Thyroid gland (tissue), 4 donors: Measurements from ENCODE around the gene KIAA1755. TPM values are rescaled to one million over a fixed set of nuclear protein-coding genes. Genes with fewer than 3 reads are reported as not detected.
A peak's percentile ranks its signal among the peaks of the same experiment; 100 is the strongest.

ENCODE experiments used
- DNase-seq, 2 donors: peaks; one replicate each; pipeline ENCODE4 v3.0.0-alpha.2; 2019
- H3K27ac ChIP-seq, 3 donors: fragments of 200-600 bp; sonication (generic); 1 replicate in 2 of 3; 2 replicates in 1 of 3; pipeline ENCODE4 v1.5.1; 2016 to 2019; ENCODE audit warnings: mild to moderate bottlenecking in 1 of 3, moderate library complexity in 1 of 3
- H3K27me3 ChIP-seq: fragments of 200-600 bp; sonication (generic); one replicate; pipeline ENCODE4 v1.5.1; 2019
- H3K36me3 ChIP-seq, 2 donors: fragments of 200-600 bp; sonication (generic); one replicate each; pipeline ENCODE4 v1.5.1; 2016 to 2019
- H3K4me1 ChIP-seq, 2 donors: fragments of 200-600 bp; sonication (generic); one replicate each; pipeline ENCODE4 v1.5.1; 2017 to 2019
- H3K4me3 ChIP-seq, 3 donors: fragments of 200-600 bp; sonication (generic); replicated peaks in 1 of 3; 1 replicate in 2 of 3; 2 replicates in 1 of 3; pipeline ENCODE4 v1.5.1; 2016; ENCODE audit warnings: mild to moderate bottlenecking in 1 of 3
- H3K9me3 ChIP-seq: fragments of 200-600 bp; sonication (generic); one replicate; pipeline ENCODE4 v1.5.1; 2017
- POLR2A ChIP-seq, 2 donors: fragments of 450-650 bp; IDR thresholded peaks; one replicate each; pipeline ENCODE4 v1.6.1; 2017; ENCODE audit warnings: antibody characterized with exemption in 2 of 2, mild to moderate bottlenecking in 2 of 2, moderate library complexity in 1 of 2
- WGBS, 2 donors: methylation state at CpG; one replicate each; pipeline ENCODE4 v1.1.5; 2017; 5-methylcytosine and 5-hydroxymethylcytosine counted together
- intact Hi-C: fragments of 100-400 bp; cut with DNase I; formaldehyde crosslinking; loops from one replicate; pipeline ENCODE4 v1.15.1; 2023
- total RNA-seq, 4 donors: library from RNA; depleted of rRNA; stranded (reverse); fragments of >200 nt; gene quantifications; one replicate each; pipeline ENCODE4 v1.2.3, GENCODE V29; 2016
- TF ChIP-seq, protein P1 (sequence below), 6 experiments: fragments of 200-600 bp in 3 of 6; fragments of 450-650 bp in 3 of 6; sonication (generic) in 3 of 6; IDR thresholded peaks; one replicate each; pipeline ENCODE4 v1.5.1; 2016 to 2019; ENCODE audit warnings: antibody characterized with exemption in 6 of 6, mild to moderate bottlenecking in 2 of 6, inconsistent platforms in 1 of 6, moderate library complexity in 1 of 6

Gene KIAA1755
- total RNA-seq, 4 donors from 2014 or later = 1.0 to 5.5 (median 1.7) TPM

DNA sequence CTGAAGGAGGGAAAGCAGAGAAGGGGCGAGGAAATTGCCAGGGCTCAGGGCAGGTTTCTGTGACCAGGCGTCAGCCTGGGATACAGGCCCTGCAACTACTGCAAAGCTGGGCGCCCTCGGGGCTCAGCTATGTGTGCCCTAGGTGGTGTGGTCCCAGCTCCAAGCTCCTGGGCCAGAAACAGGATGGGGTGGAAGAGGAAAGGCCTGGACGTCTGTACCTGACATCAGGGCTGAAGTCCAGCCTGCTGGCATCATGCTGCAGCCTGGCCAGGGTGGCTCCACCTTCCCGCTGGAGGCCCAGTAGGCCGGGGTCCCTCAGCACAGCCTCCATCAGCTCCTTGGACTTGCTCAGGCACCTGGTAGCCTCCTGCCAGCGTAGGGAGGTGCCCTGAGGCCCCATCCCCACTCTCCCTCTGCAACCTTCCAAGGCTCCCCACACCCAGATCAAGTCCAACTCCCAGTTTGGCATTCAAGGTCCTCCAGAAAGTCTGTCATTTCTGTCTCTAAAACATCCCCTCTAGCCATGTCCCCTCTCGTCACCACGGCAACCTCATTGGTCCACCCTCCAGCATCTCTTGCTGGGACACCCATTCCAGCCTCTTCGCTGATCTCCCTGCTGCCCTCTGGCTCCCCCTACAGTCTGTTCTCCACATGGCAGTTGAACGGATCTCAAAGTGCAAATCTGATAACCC, 38.2 kb downstream of the KIAA1755 start:
- Histone ChIP-seq H3K27ac (no peak overlapping the region), H3K36me3 (no peaks in the 10 kb centered on the region), H3K27me3 (no peaks in the 10 kb centered on the region), H3K4me1 (peaks cover 0 to 3% of the 10 kb centered on the region in 2 donors), H3K9me3 (no peaks in the 10 kb centered on the region), H3K4me3 (no peak overlapping the region)
- no peak for TF ChIP-seq POLR2A (IDR thresholded peaks at IDR 0.05)
- TF ChIP-seq, protein P1, sequence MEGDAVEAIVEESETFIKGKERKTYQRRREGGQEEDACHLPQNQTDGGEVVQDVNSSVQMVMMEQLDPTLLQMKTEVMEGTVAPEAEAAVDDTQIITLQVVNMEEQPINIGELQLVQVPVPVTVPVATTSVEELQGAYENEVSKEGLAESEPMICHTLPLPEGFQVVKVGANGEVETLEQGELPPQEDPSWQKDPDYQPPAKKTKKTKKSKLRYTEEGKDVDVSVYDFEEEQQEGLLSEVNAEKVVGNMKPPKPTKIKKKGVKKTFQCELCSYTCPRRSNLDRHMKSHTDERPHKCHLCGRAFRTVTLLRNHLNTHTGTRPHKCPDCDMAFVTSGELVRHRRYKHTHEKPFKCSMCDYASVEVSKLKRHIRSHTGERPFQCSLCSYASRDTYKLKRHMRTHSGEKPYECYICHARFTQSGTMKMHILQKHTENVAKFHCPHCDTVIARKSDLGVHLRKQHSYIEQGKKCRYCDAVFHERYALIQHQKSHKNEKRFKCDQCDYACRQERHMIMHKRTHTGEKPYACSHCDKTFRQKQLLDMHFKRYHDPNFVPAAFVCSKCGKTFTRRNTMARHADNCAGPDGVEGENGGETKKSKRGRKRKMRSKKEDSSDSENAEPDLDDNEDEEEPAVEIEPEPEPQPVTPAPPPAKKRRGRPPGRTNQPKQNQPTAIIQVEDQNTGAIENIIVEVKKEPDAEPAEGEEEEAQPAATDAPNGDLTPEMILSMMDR (IDR thresholded peaks at IDR 0.05) = peak; percentile 49 to 80 (median 58)
- WGBS, 2 donors = 57 to 60% methylated on average over 11 of the region's 12 CpGs
- intact Hi-C loops = loop anchor here (2.0 kb wide), 1 partner anchor 166 kb away; no protein-coding TSS in a partner anchor
- peak; percentile 42 to 49 for DNase-seq

DNA sequence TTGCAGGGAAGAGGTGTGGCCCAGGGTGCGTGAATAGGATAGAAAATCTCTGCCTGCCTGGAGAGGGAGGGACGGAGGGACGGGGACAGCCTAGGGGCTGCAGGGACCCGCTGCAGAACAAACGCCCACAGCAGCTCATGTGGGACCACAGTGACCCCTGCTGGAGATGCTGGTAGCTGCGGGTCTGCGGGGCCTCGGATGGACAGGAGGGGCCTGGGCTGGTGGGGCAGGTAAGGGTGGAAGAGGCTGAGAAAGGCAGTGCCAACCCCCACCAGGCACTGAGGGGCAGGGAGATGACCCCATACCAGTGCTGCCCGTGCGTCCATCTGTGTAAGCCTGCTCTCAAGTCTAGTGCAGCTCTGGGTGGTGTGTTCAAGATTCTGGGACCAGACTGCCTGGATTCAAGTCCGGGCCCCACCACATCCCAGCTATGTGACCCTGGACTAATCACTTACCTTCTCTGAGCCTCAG, 39.4 kb downstream of the KIAA1755 start:
- Histone ChIP-seq H3K27ac (no peak overlapping the region), H3K9me3 (no peaks in the 10 kb centered on the region), H3K4me3 (no peak overlapping the region), H3K4me1 (peaks cover 0 to 3% of the 10 kb centered on the region in 2 donors), H3K36me3 (no peaks in the 10 kb centered on the region), H3K27me3 (no peaks in the 10 kb centered on the region)
- intact Hi-C loops = no loop called here
- 12 to 13% methylated on average over 11 of the region's 11 CpGs for WGBS, 2 donors
- DNase-seq = peak; percentile 54 to 58
- no peak for TF ChIP-seq POLR2A (IDR thresholded peaks at IDR 0.05)
- TF ChIP-seq, protein P1 (IDR thresholded peaks at IDR 0.05) = peak; percentile 56 to 83 (median 72)

DNA sequence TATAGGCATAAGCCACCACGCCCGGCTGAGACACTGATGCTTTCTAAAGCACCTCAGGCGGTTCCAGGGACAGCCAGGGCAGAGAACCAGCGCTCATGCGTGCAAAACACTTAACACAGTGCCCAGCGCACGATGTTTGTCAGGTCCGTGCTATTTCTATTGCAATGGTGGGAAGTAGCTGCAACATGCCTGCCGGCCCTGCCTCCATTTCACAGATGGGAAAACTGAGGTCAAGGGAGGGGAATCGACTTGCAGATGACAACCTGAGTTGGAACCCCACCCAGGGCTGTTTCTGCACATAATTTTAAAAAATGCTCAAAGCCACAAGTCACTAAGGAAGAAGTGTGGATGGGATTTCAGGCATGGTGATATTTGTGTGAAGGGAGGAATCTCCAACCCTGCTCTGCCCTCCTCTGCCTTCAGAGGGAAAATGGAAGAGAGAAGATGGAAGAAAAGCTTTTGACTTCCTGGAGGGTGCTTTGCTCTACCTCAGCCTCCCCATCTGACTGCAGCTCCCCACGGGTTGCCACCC, 39.9 kb downstream of the KIAA1755 start:
- Histone ChIP-seq H3K4me3 (no peak overlapping the region), H3K36me3 (no peaks in the 10 kb centered on the region), H3K9me3 (no peaks in the 10 kb centered on the region), H3K4me1 (peaks cover 0 to 3% of the 10 kb centered on the region in 2 donors), H3K27ac (no peak overlapping the region), H3K27me3 (no peaks in the 10 kb centered on the region)
- intact Hi-C loops = no loop called here
- DNase-seq = no peak
- TF ChIP-seq, protein P1 (IDR thresholded peaks at IDR 0.05) = no peak
- TF ChIP-seq POLR2A (IDR thresholded peaks at IDR 0.05) = no peak
- WGBS, 2 donors = 49 to 65% methylated on average over 11 of the region's 11 CpGs

DNA sequence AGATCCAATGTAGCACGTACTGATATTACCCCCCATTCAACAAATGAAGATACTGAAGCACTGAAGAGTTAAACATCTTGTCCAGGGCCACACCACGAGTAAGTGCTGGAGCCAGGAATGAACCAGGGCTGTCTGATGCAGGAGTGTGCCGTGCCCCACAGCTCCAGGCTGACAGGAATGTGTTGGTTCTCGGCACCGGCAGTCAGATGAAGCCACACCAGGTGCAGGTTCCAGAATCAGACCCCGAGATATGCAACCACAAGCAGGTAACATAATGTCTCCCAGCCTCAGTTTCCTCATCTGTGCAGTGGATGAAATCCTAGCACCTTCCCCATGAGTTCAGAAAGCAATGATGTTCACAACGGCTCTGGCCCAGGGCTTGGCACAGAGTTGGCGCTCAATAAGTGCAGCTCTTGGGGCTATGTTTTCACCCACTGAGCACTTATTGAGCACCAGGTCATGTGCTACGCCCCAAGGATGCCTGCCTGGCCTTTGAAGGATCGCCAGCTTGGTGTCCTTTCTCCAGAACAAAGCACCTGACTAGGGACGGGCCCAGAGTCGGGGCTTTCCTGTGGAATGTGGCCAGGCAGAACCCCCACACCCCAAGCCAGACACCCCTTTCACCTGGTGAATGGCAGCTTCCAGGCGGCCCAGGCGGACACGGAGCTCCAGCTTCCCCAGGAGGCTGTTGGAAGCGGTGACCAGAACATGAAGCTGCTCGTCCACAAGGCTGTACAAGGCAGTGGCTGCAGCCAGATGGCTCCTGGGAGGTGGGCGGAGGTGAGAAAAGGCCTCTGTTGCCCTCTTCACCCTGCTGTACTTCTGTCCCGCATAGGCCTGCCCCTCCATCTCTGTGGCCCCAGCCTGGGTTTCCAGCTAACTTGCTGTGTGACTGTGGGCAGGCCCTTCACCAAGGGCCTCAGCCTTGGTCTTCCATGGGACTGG, 41.3 kb downstream of the KIAA1755 start:
- no peak overlapping the region for H3K27ac ChIP-seq
- peaks cover 0 to 3% of the 10 kb centered on the region in 2 donors for H3K4me1 ChIP-seq
- no peaks in the 10 kb centered on the region for H3K36me3 ChIP-seq
- H3K9me3 ChIP-seq = no peaks in the 10 kb centered on the region
- H3K27me3 ChIP-seq = no peaks in the 10 kb centered on the region
- no peak for DNase-seq
- no peak for TF ChIP-seq POLR2A (IDR thresholded peaks at IDR 0.05)
- TF ChIP-seq, protein P1 (IDR thresholded peaks at IDR 0.05) = no peak
- WGBS, 2 donors = 77 to 84% methylated on average over 16 to 19 of the region's 19 CpGs
- H3K4me3 ChIP-seq = no peak overlapping the region
- intact Hi-C loops = no loop called here
